ENCODE data around the gene HLA-DQB1.
A peak's percentile ranks its signal among the peaks of the same experiment; 100 is the strongest.
"Not testable (repeated sequence)": the region's sequence is repeated elsewhere in the genome, so short reads cannot be mapped to it uniquely, and the experiment has no call there.

Gene HLA-DQB1

GRCh38 chr6:32666420-32667300 lies at the start of gene HLA-DQB1:
TSS of gene HLA-DQB1 (minus strand) at chr6:32666657. CDS start at chr6:32666607, 50 bp downstream.
- DNase-seq: peak; percentile 26

- DNase-seq: no peak
Measured at GRCh38 chr6:32713241-32713640, 46.8 kb upstream of the HLA-DQB1 start.

- DNase-seq: no peak
Measured at GRCh38 chr6:32709625-32710024, 43.2 kb upstream of the HLA-DQB1 start.

GRCh38 chr6:32705164-32705563 lies 38.7 kb upstream of the HLA-DQB1 start:
- DNase-seq: not testable (repeated sequence)

- no peak for DNase-seq
Measured at GRCh38 chr6:32703347-32703746, 36.9 kb upstream of the HLA-DQB1 start.

GRCh38 chr6:32700391-32701040 lies 34.1 kb upstream of the HLA-DQB1 start:
- peak; percentile 26 for DNase-seq

- no peak for DNase-seq
Measured at GRCh38 chr6:32697031-32697430, 30.6 kb upstream of the HLA-DQB1 start.

- peak; percentile 63 for DNase-seq
Measured at GRCh38 chr6:32692019-32692418, 25.6 kb upstream of the HLA-DQB1 start.

- no peak for DNase-seq
Measured at GRCh38 chr6:32689531-32690501, 23.4 kb upstream of the HLA-DQB1 start.

GRCh38 chr6:32685603-32686002 lies 19.1 kb upstream of the HLA-DQB1 start:
- DNase-seq: peak; percentile 24

- DNase-seq: no peak
Measured at GRCh38 chr6:32684246-32684645, 17.8 kb upstream of the HLA-DQB1 start.

- no peak for DNase-seq
Measured at GRCh38 chr6:32680055-32680454, 13.6 kb upstream of the HLA-DQB1 start.

- no peak for DNase-seq
Measured at GRCh38 chr6:32679492-32679891, 13.0 kb upstream of the HLA-DQB1 start.

- DNase-seq: not testable (repeated sequence)
Measured at GRCh38 chr6:32674123-32674522, 7.7 kb upstream of the HLA-DQB1 start.

GRCh38 chr6:32671908-32672307 lies 5.5 kb upstream of the HLA-DQB1 start:
- not testable (repeated sequence) for DNase-seq

GRCh38 chr6:32669893-32670292 lies 3.4 kb upstream of the HLA-DQB1 start:
- no peak for DNase-seq

GRCh38 chr6:32669240-32669639 lies 2.8 kb upstream of the HLA-DQB1 start:
- DNase-seq: no peak

- peak; percentile 50 for DNase-seq
Measured at GRCh38 chr6:32668226-32668747, 1.8 kb upstream of the HLA-DQB1 start.

GRCh38 chr6:32665661-32666060 lies 796 bp downstream of the HLA-DQB1 start:
- DNase-seq: no peak

GRCh38 chr6:32664827-32665362 lies 1.6 kb downstream of the HLA-DQB1 start:
- peak; percentile 6 for DNase-seq

GRCh38 chr6:32664354-32664753 lies 2.1 kb downstream of the HLA-DQB1 start:
- no peak for DNase-seq

- DNase-seq: no peak
Measured at GRCh38 chr6:32662836-32663235, 3.6 kb downstream of the HLA-DQB1 start.

Data from stimulated activated CD4-positive, alpha-beta T cell treated with anti-CD3 and anti-CD28 coated beads, Interleukin-4, amount 100 ng/mL, for 24 hours (primary cell).